ENCODE data around the gene YARS2.
"Not testable (repeated sequence)": the region's sequence is repeated elsewhere in the genome, so short reads cannot be mapped to it uniquely, and the experiment has no call there.

YARS2 gene

GRCh38 chr12:32727237-32727636, 28.5 kb downstream of the YARS2 start:
- no peaks in the 10 kb centered on the region for H3K4me1 ChIP-seq (ENCODE audit: control insufficient read depth, low read length)
- no peaks in the 10 kb centered on the region for H4K20me1 ChIP-seq (ENCODE audit: control insufficient read depth, insufficient read depth, low read depth, low read length)
- H3K27me3 ChIP-seq (ENCODE audit: control insufficient read depth, low read length), result no peaks in the 10 kb centered on the region
- no peak overlapping the region for H3K27ac ChIP-seq (ENCODE audit: low read depth, low read length)
- H3K36me3 ChIP-seq (ENCODE audit: control insufficient read depth, low read length), result peaks cover 70% of the 10 kb centered on the region
- H3K9me2 ChIP-seq (replicated peaks; ENCODE audit: control insufficient read depth, low read length), result no peaks in the 10 kb centered on the region
- peaks cover 2% of the 10 kb centered on the region; the same call in 1 of the 2 replicates for H3K79me2 ChIP-seq (ENCODE audit: control insufficient read depth, low read length)
- no peak for TF ChIP-seq CTCF (IDR thresholded peaks at IDR 0.05; ENCODE audit: low read depth, low read length, poor library complexity, severe bottlenecking)
- TF ChIP-seq EZH2phosphoT487 (IDR thresholded peaks at IDR 0.05; ENCODE audit: borderline replicate concordance, low read length), result no peak
- no peak overlapping the region for H3K4me3 ChIP-seq (ENCODE audit: low read length)
- peaks cover 18% of the 10 kb centered on the region for H3F3A ChIP-seq (ENCODE audit: control insufficient read depth, insufficient read depth)
- no peaks in the 10 kb centered on the region for H3K9me3 ChIP-seq (ENCODE audit: control insufficient read depth, insufficient read depth, low read length)
- no peak overlapping the region for H3K4me2 ChIP-seq (ENCODE audit: low read length)

GRCh38 chr12:32726286-32726685, 29.4 kb downstream of the YARS2 start:
- Histone ChIP-seq H3K4me2 (ENCODE audit: low read length) (no peak overlapping the region), H3K4me1 (ENCODE audit: control insufficient read depth, low read length) (no peaks in the 10 kb centered on the region), H3K9me2 (replicated peaks; ENCODE audit: control insufficient read depth, low read length) (no peaks in the 10 kb centered on the region), H3K4me3 (ENCODE audit: low read length) (no peak overlapping the region), H3K36me3 (ENCODE audit: control insufficient read depth, low read length) (peaks cover 70% of the 10 kb centered on the region), H3K27me3 (ENCODE audit: control insufficient read depth, low read length) (no peaks in the 10 kb centered on the region), H3K27ac (ENCODE audit: low read depth, low read length) (no peak overlapping the region), H4K20me1 (ENCODE audit: control insufficient read depth, insufficient read depth, low read depth, low read length) (no peaks in the 10 kb centered on the region), H3K79me2 (ENCODE audit: control insufficient read depth, low read length) (peaks cover 2% of the 10 kb centered on the region; the same call in 1 of the 2 replicates), H3K9me3 (ENCODE audit: control insufficient read depth, insufficient read depth, low read length) (no peaks in the 10 kb centered on the region), H3F3A (ENCODE audit: control insufficient read depth, insufficient read depth) (peaks cover 13% of the 10 kb centered on the region)
- TF ChIP-seq CTCF (IDR thresholded peaks at IDR 0.05; ENCODE audit: low read depth, low read length, poor library complexity, severe bottlenecking) (no peak), EZH2phosphoT487 (IDR thresholded peaks at IDR 0.05; ENCODE audit: borderline replicate concordance, low read length) (no peak)

- not testable (repeated sequence) for H3K79me2 ChIP-seq (ENCODE audit: control insufficient read depth, low read length); H3K4me2 ChIP-seq (ENCODE audit: low read length); H4K20me1 ChIP-seq (ENCODE audit: control insufficient read depth, insufficient read depth, low read depth, low read length); H3K9me3 ChIP-seq (ENCODE audit: control insufficient read depth, insufficient read depth, low read length); H3K27me3 ChIP-seq (ENCODE audit: control insufficient read depth, low read length); H3K4me3 ChIP-seq (ENCODE audit: low read length); H3K9me2 ChIP-seq (replicated peaks; ENCODE audit: control insufficient read depth, low read length); H3K4me1 ChIP-seq (ENCODE audit: control insufficient read depth, low read length); H3K27ac ChIP-seq (ENCODE audit: low read depth, low read length)
- Histone ChIP-seq H3K36me3 (ENCODE audit: control insufficient read depth, low read length) (peaks cover 73% of the 10 kb centered on the region), H3F3A (ENCODE audit: control insufficient read depth, insufficient read depth) (peaks cover 12% of the 10 kb centered on the region)
Observed at GRCh38 chr12:32725308-32725707, 30.4 kb downstream of the YARS2 start.

GRCh38 chr12:32718926-32719325, 36.8 kb downstream of the YARS2 start:
- H3K27me3 ChIP-seq (ENCODE audit: control insufficient read depth, low read length), result no peaks in the 10 kb centered on the region
- H4K20me1 ChIP-seq (ENCODE audit: control insufficient read depth, insufficient read depth, low read depth, low read length), result no peaks in the 10 kb centered on the region
- H3K4me2 ChIP-seq (ENCODE audit: low read length), result no peak overlapping the region
- H3K4me1 ChIP-seq (ENCODE audit: control insufficient read depth, low read length), result no peaks in the 10 kb centered on the region
- H3K27ac ChIP-seq (ENCODE audit: low read depth, low read length), result no peak overlapping the region
- TF ChIP-seq EZH2phosphoT487 (IDR thresholded peaks at IDR 0.05; ENCODE audit: borderline replicate concordance, low read length), result no peak
- TF ChIP-seq CTCF (IDR thresholded peaks at IDR 0.05; ENCODE audit: low read depth, low read length, poor library complexity, severe bottlenecking), result no peak
- H3K9me3 ChIP-seq (ENCODE audit: control insufficient read depth, insufficient read depth, low read length), result no peaks in the 10 kb centered on the region
- H3K36me3 ChIP-seq (ENCODE audit: control insufficient read depth, low read length), result peaks cover 53% of the 10 kb centered on the region
- no peak overlapping the region for H3K4me3 ChIP-seq (ENCODE audit: low read length)
- no peaks in the 10 kb centered on the region for H3K9me2 ChIP-seq (replicated peaks; ENCODE audit: control insufficient read depth, low read length)
- peaks cover 4% of the 10 kb centered on the region; the same call in 1 of the 2 replicates for H3F3A ChIP-seq (ENCODE audit: control insufficient read depth, insufficient read depth)
- H3K79me2 ChIP-seq (ENCODE audit: control insufficient read depth, low read length), result no peaks in the 10 kb centered on the region
